ENCODE measurements around the gene E4F1. TPM values are rescaled to one million over a fixed set of nuclear protein-coding genes. Genes with fewer than 3 reads are reported as not detected.

E4F1 gene
- total RNA-seq, 1 experiment from 2014 or later = 49.0 TPM

- Histone ChIP-seq H3K79me2 (ENCODE audit: low read length) (peaks cover 26% of the 10 kb centered on the region), H3K9me2 (replicated peaks; ENCODE audit: low read length) (no peaks in the 10 kb centered on the region), H4K20me1 (ENCODE audit: low read length) (0 out of 2 replicates have a peak, but pooled peaks cover 4% of the 10 kb centered on the region), H2AFZ (ENCODE audit: low read length) (no peak overlapping the region), H3K36me3 (ENCODE audit: low read depth, low read length) (peaks cover 18% of the 10 kb centered on the region), H3K9ac (ENCODE audit: low read length) (no peak overlapping the region), H3K27me3 (ENCODE audit: low read length) (no peaks in the 10 kb centered on the region), H3K4me3 (ENCODE audit: low read length) (no peak overlapping the region), H3F3A (ENCODE audit: low read length, unreplicated experiment) (peaks cover 4% of the 10 kb centered on the region), H3K4me1 (ENCODE audit: insufficient read depth, low read length) (peaks cover 9% of the 10 kb centered on the region), H3K9me3 (ENCODE audit: low read length) (no peaks in the 10 kb centered on the region), H3K4me2 (ENCODE audit: low read length) (no peak overlapping the region), H3K27ac (ENCODE audit: low read length) (0 out of 2 replicates have a peak overlapping the region, but pooled peaks have one; percentile 67)
- TF ChIP-seq EZH2phosphoT487 (IDR thresholded peaks at IDR 0.05; ENCODE audit: borderline replicate concordance, low read length) = no peak
- no peak for TF ChIP-seq CTCF (conservative IDR thresholded peaks at IDR 0.05; ENCODE audit: low read depth, low read length)
- no peak for TF ChIP-seq EZH2 (IDR thresholded peaks at IDR 0.05; ENCODE audit: low read length, unreplicated experiment)
- intact Hi-C loops (cut with micrococcal nuclease) = no loop called here
- no TSS peak for BruUV-seq (replicated peaks)
- no peak for ATAC-seq
- DNase-seq = no peak
- ChIA-PET POLR2A (ENCODE audit: unreplicated experiment) (interaction anchor here (1.4 kb wide), 1 partner anchor 38 kb away, joined by 7 read pairs; the partner anchor contains the start of gene PGP), CTCF (no interaction called here)
Observed at GRCh38 chr16:2252806-2253148, 29.4 kb downstream of the E4F1 start.

GRCh38 chr16:2253293-2253692 lies 29.9 kb downstream of the E4F1 start:
- Histone ChIP-seq H3K4me1 (ENCODE audit: insufficient read depth, low read length) (peaks cover 9% of the 10 kb centered on the region), H3K79me2 (ENCODE audit: low read length) (peaks cover 25% of the 10 kb centered on the region), H3K9me2 (replicated peaks; ENCODE audit: low read length) (no peaks in the 10 kb centered on the region), H3K4me2 (ENCODE audit: low read length) (no peak overlapping the region), H3F3A (ENCODE audit: low read length, unreplicated experiment) (peaks cover 4% of the 10 kb centered on the region), H3K4me3 (ENCODE audit: low read length) (no peak overlapping the region), H4K20me1 (ENCODE audit: low read length) (0 out of 2 replicates have a peak, but pooled peaks cover 8% of the 10 kb centered on the region), H3K27ac (ENCODE audit: low read length) (no peak overlapping the region), H3K36me3 (ENCODE audit: low read depth, low read length) (peaks cover 23% of the 10 kb centered on the region), H3K27me3 (ENCODE audit: low read length) (no peaks in the 10 kb centered on the region), H3K9ac (ENCODE audit: low read length) (no peak overlapping the region), H3K9me3 (ENCODE audit: low read length) (no peaks in the 10 kb centered on the region), H2AFZ (ENCODE audit: low read length) (no peak overlapping the region)
- ChIA-PET POLR2A (ENCODE audit: unreplicated experiment) (no interaction called here), CTCF (no interaction called here)
- intact Hi-C loops (cut with micrococcal nuclease) = no loop called here
- ATAC-seq (no peak), DNase-seq (no peak)
- no peak for TF ChIP-seq EZH2 (IDR thresholded peaks at IDR 0.05; ENCODE audit: low read length, unreplicated experiment)
- no peak for TF ChIP-seq CTCF (conservative IDR thresholded peaks at IDR 0.05; ENCODE audit: low read depth, low read length)
- BruUV-seq (replicated peaks) = TSS peak; percentile 21

DNA sequence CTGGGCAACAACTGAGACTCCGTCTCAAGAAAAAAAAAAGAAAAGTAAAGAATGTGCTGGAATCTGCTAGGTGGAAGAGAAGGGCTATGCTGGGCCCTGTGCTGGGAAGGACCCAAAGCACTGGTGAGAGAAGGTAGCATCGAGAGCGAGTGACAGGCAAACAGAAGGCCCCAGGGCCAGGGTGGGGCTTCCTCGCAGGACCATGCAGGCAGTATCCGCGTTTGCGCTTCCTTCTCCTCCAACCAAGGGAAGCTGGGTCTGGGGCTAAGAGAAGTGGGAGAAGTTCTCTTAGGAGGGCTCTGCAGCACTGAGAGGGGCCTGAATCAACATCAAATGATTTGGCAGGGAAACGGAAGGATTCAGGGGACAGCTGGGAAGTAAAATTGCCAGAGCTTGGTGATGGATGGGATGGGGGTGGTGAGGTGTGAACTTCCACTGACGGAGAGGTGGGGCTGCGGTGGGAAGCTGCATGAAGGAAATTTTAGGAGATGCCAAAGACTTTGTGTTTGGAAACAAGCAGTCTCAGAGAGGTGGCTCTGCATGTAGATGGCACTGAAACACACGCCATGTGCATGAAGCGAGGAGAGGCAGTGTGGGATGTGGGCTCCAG lies 33.2 kb downstream of the E4F1 start:
- CTCF ChIA-PET = no interaction called here
- H4K20me1 ChIP-seq (ENCODE audit: low read length) = 0 out of 2 replicates have a peak, but pooled peaks cover 8% of the 10 kb centered on the region
- TF ChIP-seq CTCF (conservative IDR thresholded peaks at IDR 0.05; ENCODE audit: low read depth, low read length) = no peak
- no peak for TF ChIP-seq EZH2phosphoT487 (IDR thresholded peaks at IDR 0.05; ENCODE audit: borderline replicate concordance, low read length)
- no peak for TF ChIP-seq EZH2 (IDR thresholded peaks at IDR 0.05; ENCODE audit: low read length, unreplicated experiment)
- no peak overlapping the region for H2AFZ ChIP-seq (ENCODE audit: low read length)
- no peak overlapping the region for H3K4me2 ChIP-seq (ENCODE audit: low read length)
- H3K27me3 ChIP-seq (ENCODE audit: low read length) = no peaks in the 10 kb centered on the region
- peaks cover 4% of the 10 kb centered on the region for H3F3A ChIP-seq (ENCODE audit: low read length, unreplicated experiment)
- H3K9ac ChIP-seq (ENCODE audit: low read length) = no peak overlapping the region
- no peaks in the 10 kb centered on the region for H3K9me2 ChIP-seq (replicated peaks; ENCODE audit: low read length)
- no peak overlapping the region for H3K4me3 ChIP-seq (ENCODE audit: low read length)
- H3K9me3 ChIP-seq (ENCODE audit: low read length) = no peaks in the 10 kb centered on the region
- POLR2A ChIA-PET (ENCODE audit: unreplicated experiment) = no interaction called here
- intact Hi-C loops (cut with micrococcal nuclease) = no loop called here
- H3K4me1 ChIP-seq (ENCODE audit: insufficient read depth, low read length) = peaks cover 8% of the 10 kb centered on the region
- BruUV-seq (replicated peaks) = no TSS peak
- H3K36me3 ChIP-seq (ENCODE audit: low read depth, low read length) = peaks cover 41% of the 10 kb centered on the region
- H3K79me2 ChIP-seq (ENCODE audit: low read length) = peaks cover 11% of the 10 kb centered on the region; the same call in 1 of the 2 replicates
- no peak overlapping the region for H3K27ac ChIP-seq (ENCODE audit: low read length)
- DNase-seq (no peak), ATAC-seq (no peak)
